ENCODE data around the gene PTGFRN.

Gene PTGFRN

GRCh38 chr1:116889380-116889779 lies 20.3 kb upstream of the PTGFRN start:
- H3K36me3 ChIP-seq (ENCODE audit: low read depth) = no peaks in the 10 kb centered on the region
- no peak overlapping the region for H3K4me3 ChIP-seq (ENCODE audit: severe bottlenecking)
- ATAC-seq (ENCODE audit: low read depth) = no peak
- H3K27me3 ChIP-seq (ENCODE audit: insufficient read depth, poor library complexity, severe bottlenecking) = no peaks in the 10 kb centered on the region
- H3K9me3 ChIP-seq (ENCODE audit: severe bottlenecking) = no peaks in the 10 kb centered on the region
- H3K4me1 ChIP-seq (ENCODE audit: insufficient read depth, poor library complexity, severe bottlenecking) = peaks cover 15% of the 10 kb centered on the region
- TF ChIP-seq CTCF (IDR thresholded peaks at IDR 0.05; ENCODE audit: poor library complexity, severe bottlenecking) = no peak
- DNase-seq (ENCODE audit: low spot score) = no peak
- no peak overlapping the region for H3K27ac ChIP-seq (ENCODE audit: poor library complexity, severe bottlenecking)

- no peak for TF ChIP-seq CTCF (IDR thresholded peaks at IDR 0.05; ENCODE audit: poor library complexity, severe bottlenecking)
- ATAC-seq (ENCODE audit: low read depth) (no peak), DNase-seq (ENCODE audit: low spot score) (no peak)
- H3K9me3 ChIP-seq (ENCODE audit: severe bottlenecking) = no peaks in the 10 kb centered on the region
- peaks cover 7% of the 10 kb centered on the region for H3K4me1 ChIP-seq (ENCODE audit: insufficient read depth, poor library complexity, severe bottlenecking)
- H3K27me3 ChIP-seq (ENCODE audit: insufficient read depth, poor library complexity, severe bottlenecking) = no peaks in the 10 kb centered on the region
- H3K4me3 ChIP-seq (ENCODE audit: severe bottlenecking) = no peak overlapping the region
- no peak overlapping the region for H3K27ac ChIP-seq (ENCODE audit: poor library complexity, severe bottlenecking)
- H3K36me3 ChIP-seq (ENCODE audit: low read depth) = no peaks in the 10 kb centered on the region
Observed at GRCh38 chr1:116891396-116892079, 18.2 kb upstream of the PTGFRN start.

GRCh38 chr1:116895073-116895472 lies 14.6 kb upstream of the PTGFRN start:
- Histone ChIP-seq H3K36me3 (ENCODE audit: low read depth) (no peaks in the 10 kb centered on the region), H3K27ac (ENCODE audit: poor library complexity, severe bottlenecking) (no peak overlapping the region), H3K9me3 (ENCODE audit: severe bottlenecking) (no peaks in the 10 kb centered on the region), H3K27me3 (ENCODE audit: insufficient read depth, poor library complexity, severe bottlenecking) (no peaks in the 10 kb centered on the region), H3K4me1 (ENCODE audit: insufficient read depth, poor library complexity, severe bottlenecking) (no peaks in the 10 kb centered on the region), H3K4me3 (ENCODE audit: severe bottlenecking) (no peak overlapping the region)
- no peak for DNase-seq (ENCODE audit: low spot score)
- no peak for ATAC-seq (ENCODE audit: low read depth)
- no peak for TF ChIP-seq CTCF (IDR thresholded peaks at IDR 0.05; ENCODE audit: poor library complexity, severe bottlenecking)

GRCh38 chr1:116899529-116899928 lies 10.2 kb upstream of the PTGFRN start:
- Histone ChIP-seq H3K4me3 (ENCODE audit: severe bottlenecking) (no peak overlapping the region), H3K27me3 (ENCODE audit: insufficient read depth, poor library complexity, severe bottlenecking) (no peaks in the 10 kb centered on the region), H3K9me3 (ENCODE audit: severe bottlenecking) (no peaks in the 10 kb centered on the region), H3K27ac (ENCODE audit: poor library complexity, severe bottlenecking) (no peak overlapping the region), H3K36me3 (ENCODE audit: low read depth) (no peaks in the 10 kb centered on the region), H3K4me1 (ENCODE audit: insufficient read depth, poor library complexity, severe bottlenecking) (no peaks in the 10 kb centered on the region)
- no peak for TF ChIP-seq CTCF (IDR thresholded peaks at IDR 0.05; ENCODE audit: poor library complexity, severe bottlenecking)
- no peak for ATAC-seq (ENCODE audit: low read depth)
- no peak for DNase-seq (ENCODE audit: low spot score)

Data from RWPE2 (cell line).